Stomach smooth muscle (tissue), 2 donors: ENCODE data around the gene ROMO1.

Source experiments
- H3K27ac ChIP-seq: one replicate; pipeline ENCODE4 v1.7.0; 2013; ENCODE audit warnings: mild to moderate bottlenecking, low read length, inconsistent platforms
- H3K27me3 ChIP-seq, 2 donors: one replicate each; pipeline ENCODE4 v1.7.0; 2013; ENCODE audit warnings: low read length in 2 of 2; ENCODE audit not compliant: insufficient read depth in 2 of 2, control insufficient read depth in 1 of 2
- H3K36me3 ChIP-seq, 2 donors: one replicate each; pipeline ENCODE4 v1.7.0; 2013; ENCODE audit warnings: low read length in 2 of 2; ENCODE audit not compliant: control insufficient read depth in 2 of 2, insufficient read depth in 2 of 2
- H3K4me1 ChIP-seq: one replicate; pipeline ENCODE4 v1.7.0; 2013; ENCODE audit warnings: low read length; ENCODE audit not compliant: control insufficient read depth, insufficient read depth
- H3K4me3 ChIP-seq, 2 donors: one replicate each; pipeline ENCODE4 v1.7.0; 2013; ENCODE audit warnings: low read length in 2 of 2
- H3K9ac ChIP-seq, 2 donors: one replicate each; pipeline ENCODE4 v1.7.0; 2013; ENCODE audit warnings: low read length in 2 of 2, mild to moderate bottlenecking in 1 of 2
- H3K9me3 ChIP-seq, 2 donors: one replicate each; pipeline ENCODE4 v1.7.0; 2013; ENCODE audit warnings: low read length in 2 of 2; ENCODE audit not compliant: control insufficient read depth in 2 of 2
- donor health status: healthy.
- donor health status: Pancreatic carcinoma.

ROMO1 gene

GRCh38 chr20:35731862-35732643, 32.8 kb downstream of the ROMO1 start:
- Histone ChIP-seq H3K9ac (no peak overlapping the region), H3K27ac (no peak overlapping the region), H3K4me1 (peaks cover 17% of the 10 kb centered on the region), H3K36me3 (peaks cover 44 to 59% of the 10 kb centered on the region in 2 donors), H3K4me3 (no peak overlapping the region), H3K27me3 (no peaks in the 10 kb centered on the region), H3K9me3 (no peaks in the 10 kb centered on the region)

- Histone ChIP-seq H3K27me3 (no peaks in the 10 kb centered on the region), H3K9ac (no peak overlapping the region), H3K9me3 (no peaks in the 10 kb centered on the region), H3K4me3 (no peak overlapping the region), H3K4me1 (peaks cover 17% of the 10 kb centered on the region), H3K36me3 (peaks cover 44 to 56% of the 10 kb centered on the region in 2 donors), H3K27ac (no peak overlapping the region)
These were observed 33.4 kb downstream of the ROMO1 start for GRCh38 chr20:35732644-35732982.

- H3K36me3 ChIP-seq, result peaks cover 49 to 65% of the 10 kb centered on the region in 2 donors
- peaks cover 26% of the 10 kb centered on the region for H3K4me1 ChIP-seq
- H3K9me3 ChIP-seq, result no peaks in the 10 kb centered on the region
- no peaks in the 10 kb centered on the region for H3K27me3 ChIP-seq
- H3K9ac ChIP-seq, result no peak overlapping the region
- H3K4me3 ChIP-seq, result no peak overlapping the region
- no peak overlapping the region for H3K27ac ChIP-seq
These were observed 35.2 kb downstream of the ROMO1 start for GRCh38 chr20:35734374-35734773.

- no peaks in the 10 kb centered on the region for H3K9me3 ChIP-seq
- H3K4me3 ChIP-seq, result no peak overlapping the region
- no peak overlapping the region for H3K27ac ChIP-seq
- H3K4me1 ChIP-seq, result peaks cover 31% of the 10 kb centered on the region
- H3K9ac ChIP-seq, result no peak overlapping the region
- H3K36me3 ChIP-seq, result peaks cover 51 to 67% of the 10 kb centered on the region in 2 donors
- no peaks in the 10 kb centered on the region for H3K27me3 ChIP-seq
These were observed 35.8 kb downstream of the ROMO1 start for GRCh38 chr20:35734777-35735649.

GRCh38 chr20:35735826-35736470, 36.7 kb downstream of the ROMO1 start:
- Histone ChIP-seq H3K36me3 (peaks cover 44 to 66% of the 10 kb centered on the region in 2 donors), H3K4me3 (peak overlapping the region in 1 of 2 donors; percentile 50), H3K4me1 (peaks cover 36% of the 10 kb centered on the region), H3K27me3 (no peaks in the 10 kb centered on the region), H3K9me3 (no peaks in the 10 kb centered on the region), H3K9ac (no peak overlapping the region), H3K27ac (no peak overlapping the region)

- Histone ChIP-seq H3K27ac (no peak overlapping the region), H3K9ac (no peak overlapping the region), H3K27me3 (no peaks in the 10 kb centered on the region), H3K4me3 (peak overlapping the region; percentile 3 to 28), H3K36me3 (peaks cover 40 to 53% of the 10 kb centered on the region in 2 donors), H3K4me1 (peaks cover 33% of the 10 kb centered on the region), H3K9me3 (no peaks in the 10 kb centered on the region)
These were observed 38.7 kb downstream of the ROMO1 start for GRCh38 chr20:35737865-35738333.

- Histone ChIP-seq H3K4me1 (peaks cover 37% of the 10 kb centered on the region), H3K27me3 (no peaks in the 10 kb centered on the region), H3K4me3 (peak overlapping the region; percentile 3 to 28), H3K9me3 (no peaks in the 10 kb centered on the region), H3K36me3 (peaks cover 34 to 48% of the 10 kb centered on the region in 2 donors), H3K9ac (no peak overlapping the region), H3K27ac (no peak overlapping the region)
These were observed 39.4 kb downstream of the ROMO1 start for GRCh38 chr20:35738410-35739179.

- no peak overlapping the region for H3K27ac ChIP-seq
- peak overlapping the region; percentile 44 to 93 for H3K4me3 ChIP-seq
- peaks cover 29% of the 10 kb centered on the region for H3K4me1 ChIP-seq
These were observed 40.3 kb downstream of the ROMO1 start for GRCh38 chr20:35739294-35740163.

GRCh38 chr20:35741892-35742740, 42.9 kb downstream of the ROMO1 start, which contains the start of gene RBM39:
RBM39 (minus strand) TSS chr20:35742260; CDS start chr20:35740874, 1,386 bp downstream.
- H3K27me3 ChIP-seq, result no peaks in the 10 kb centered on the region
- peak within 1 kb of the TSS; percentile 100 for H3K27ac ChIP-seq
- peaks cover 19 to 23% of the 10 kb centered on the region in 2 donors for H3K36me3 ChIP-seq
- peak within 1 kb of the TSS; percentile 99 to 100 for H3K9ac ChIP-seq
- peaks cover 23% of the 10 kb centered on the region for H3K4me1 ChIP-seq
- no peaks in the 10 kb centered on the region for H3K9me3 ChIP-seq
- H3K4me3 ChIP-seq, result peak within 1 kb of the TSS; percentile 93 to 98

More at GRCh38 chr20:35739294-35740163, 40.3 kb downstream of the ROMO1 start:
- Histone ChIP-seq H3K36me3 (peaks cover 26 to 41% of the 10 kb centered on the region in 2 donors), H3K9ac (peak overlapping the region in 1 of 2 donors; percentile 31), H3K27me3 (no peaks in the 10 kb centered on the region), H3K9me3 (no peaks in the 10 kb centered on the region)
